ENCODE measurements around the gene EFCAB7.
A peak's percentile ranks its signal among the peaks of the same experiment; 100 is the strongest.

EFCAB7 gene, protein sequence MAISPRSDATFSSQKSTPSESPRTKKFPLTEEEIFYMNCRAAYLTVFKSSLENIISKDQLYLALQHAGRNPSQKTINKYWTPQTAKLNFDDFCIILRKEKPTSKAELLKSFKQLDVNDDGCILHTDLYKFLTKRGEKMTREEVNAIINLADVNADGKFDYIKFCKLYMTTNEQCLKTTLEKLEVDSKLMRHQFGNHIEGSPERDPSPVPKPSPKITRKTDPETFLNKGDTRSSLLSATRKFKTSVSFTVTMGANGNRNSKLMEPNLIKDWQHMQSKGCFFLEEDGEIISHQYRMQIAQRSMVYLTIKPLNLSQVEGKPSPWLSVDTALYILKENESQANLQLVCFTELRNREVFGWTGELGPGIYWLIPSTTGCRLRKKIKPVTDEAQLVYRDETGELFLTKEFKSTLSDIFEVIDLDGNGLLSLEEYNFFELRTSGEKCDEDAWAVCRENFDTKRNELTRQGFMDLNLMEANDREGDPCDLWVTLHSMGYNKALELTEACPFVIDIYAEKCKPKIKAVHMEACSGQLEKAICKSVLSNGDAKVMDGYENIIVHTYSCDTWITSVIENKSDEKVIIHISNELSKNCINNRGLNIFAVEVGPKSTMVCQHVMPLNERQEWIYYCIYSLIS
- total RNA-seq = 6.1 to 7.4 (median 6.6) reads per million in 3 donors

DNA sequence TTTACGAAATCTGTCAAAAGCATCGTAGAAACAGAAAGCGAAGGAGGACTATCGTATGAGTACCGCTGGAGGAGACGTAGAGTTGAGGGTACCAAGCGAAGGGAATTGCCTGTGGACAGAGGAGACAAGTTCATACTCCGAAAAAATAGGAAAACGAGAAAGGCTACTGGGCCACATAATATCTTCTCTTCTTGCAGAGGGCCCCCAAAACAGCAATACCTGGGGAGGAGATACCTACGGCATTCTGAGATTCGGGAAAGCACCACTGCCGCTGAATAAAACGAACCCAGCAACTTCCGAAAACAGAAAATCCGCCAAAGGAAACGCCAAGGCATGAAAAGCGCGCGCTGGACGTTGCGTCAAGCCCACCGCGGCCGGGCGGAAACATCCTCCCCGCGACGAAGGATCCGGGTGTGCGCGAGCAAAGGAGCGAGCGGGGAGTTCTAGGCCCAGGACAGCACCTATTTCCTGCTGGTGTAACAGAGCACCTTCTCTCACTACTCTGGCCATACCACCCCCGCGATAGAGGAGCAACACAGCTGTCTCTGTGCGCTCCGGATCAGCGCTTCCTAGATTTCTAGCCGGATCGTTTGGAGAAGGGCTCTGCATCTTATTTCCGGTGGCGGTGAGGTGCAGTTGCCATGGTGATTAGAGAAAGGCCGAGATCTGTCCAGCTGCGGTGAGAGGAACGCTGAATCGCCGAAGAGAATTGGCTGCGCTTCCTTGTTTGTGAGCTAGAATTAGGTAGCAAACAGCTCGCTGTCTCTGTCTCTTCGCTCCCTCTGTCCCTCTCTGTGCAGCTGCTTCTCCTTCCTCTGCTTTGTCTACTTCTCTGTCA is at the start of gene EFCAB7, which contains the start of gene ITGB3BP:
EFCAB7 (plus strand) TSS at position 635 of the 838 bp plus-strand sequence. CDS start 2,048 bp downstream, outside the sequence.
ITGB3BP (minus strand) TSS at position 335 of the 838 bp plus-strand sequence; CDS start at position 243, 92 bp downstream.
- Histone ChIP-seq H3K27ac (ENCODE audit: insufficient read depth, low read length, poor library complexity, severe bottlenecking) (peak within 1 kb of the TSS; percentile 82), H3K4me3 (ENCODE audit: insufficient read depth, low read depth, low read length, poor library complexity, severe bottlenecking) (peak within 1 kb of the TSS; percentile 76)
- DNase-seq = peak; percentile 57 to 62 (median 62)

DNA sequence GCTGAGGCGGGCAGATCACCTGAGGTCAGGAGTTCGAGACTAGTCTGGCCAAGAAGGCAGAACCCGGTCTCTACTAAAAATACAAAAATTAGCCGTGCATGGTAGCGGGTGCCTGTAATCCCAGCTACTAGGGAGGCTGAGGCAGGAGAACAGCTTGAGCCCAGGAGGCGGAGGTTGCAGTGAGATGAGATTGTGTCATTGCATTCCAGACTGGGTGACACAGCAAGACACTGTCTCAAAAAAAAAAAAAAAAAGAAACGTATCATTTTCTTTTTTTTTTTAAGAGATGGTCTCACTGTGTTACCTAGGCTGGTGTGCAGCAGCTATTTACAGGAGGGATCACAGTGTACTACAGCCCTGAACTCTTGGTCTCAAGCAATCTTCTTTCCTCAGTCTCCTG is 47.6 kb upstream of the EFCAB7 start:
- Histone ChIP-seq H3K27me3 (replicated peaks; ENCODE audit: control insufficient read depth, insufficient read depth, low read length, poor library complexity, severe bottlenecking) (no peaks in the 10 kb centered on the region), H3K4me1 (ENCODE audit: control insufficient read depth, insufficient read depth, low read length, poor library complexity, severe bottlenecking) (no peaks in the 10 kb centered on the region), H3K4me3 (ENCODE audit: insufficient read depth, low read depth, low read length, poor library complexity, severe bottlenecking) (no peak overlapping the region), H3K36me3 (ENCODE audit: control insufficient read depth, insufficient read depth, low read length) (no peaks in the 10 kb centered on the region), H3K27ac (ENCODE audit: insufficient read depth, low read length, poor library complexity, severe bottlenecking) (no peak overlapping the region), H3K9me3 (ENCODE audit: control insufficient read depth, low read length) (no peaks in the 10 kb centered on the region)
- DNase-seq = no peak

More for the DNA sequence above, at the start of gene EFCAB7, which contains the start of gene ITGB3BP:
- H3K27me3 ChIP-seq (replicated peaks; ENCODE audit: control insufficient read depth, insufficient read depth, low read length, poor library complexity, severe bottlenecking) = no peaks in the 10 kb centered on the region
- peaks cover 9% of the 10 kb centered on the region for H3K4me1 ChIP-seq (ENCODE audit: control insufficient read depth, insufficient read depth, low read length, poor library complexity, severe bottlenecking)
- no peaks in the 10 kb centered on the region for H3K36me3 ChIP-seq (ENCODE audit: control insufficient read depth, insufficient read depth, low read length)
- no peaks in the 10 kb centered on the region for H3K9me3 ChIP-seq (ENCODE audit: control insufficient read depth, low read length)

DNA sequence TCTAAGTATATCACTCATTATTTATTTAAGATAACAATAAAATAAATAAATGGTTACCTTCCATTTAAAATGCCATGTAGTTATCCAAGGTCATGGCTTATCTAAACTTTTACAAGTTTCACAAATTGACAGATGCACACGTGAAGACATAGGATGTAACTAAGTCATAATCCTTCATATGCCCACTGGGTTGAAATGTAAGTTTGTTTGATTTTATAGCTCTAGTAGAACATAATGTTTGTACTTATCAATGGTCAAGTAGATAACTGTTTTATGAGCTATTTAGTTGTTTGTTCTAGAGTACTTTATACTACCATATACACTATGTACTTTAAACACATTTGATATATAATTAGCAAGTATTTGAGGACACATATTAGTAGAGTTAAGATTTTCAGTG is 43.3 kb upstream of the EFCAB7 start:
- no peak for DNase-seq
- Histone ChIP-seq H3K36me3 (ENCODE audit: control insufficient read depth, insufficient read depth, low read length) (no peaks in the 10 kb centered on the region), H3K27ac (ENCODE audit: insufficient read depth, low read length, poor library complexity, severe bottlenecking) (no peak overlapping the region), H3K9me3 (ENCODE audit: control insufficient read depth, low read length) (no peaks in the 10 kb centered on the region), H3K4me1 (ENCODE audit: control insufficient read depth, insufficient read depth, low read length, poor library complexity, severe bottlenecking) (no peaks in the 10 kb centered on the region), H3K27me3 (replicated peaks; ENCODE audit: control insufficient read depth, insufficient read depth, low read length, poor library complexity, severe bottlenecking) (no peaks in the 10 kb centered on the region), H3K4me3 (ENCODE audit: insufficient read depth, low read depth, low read length, poor library complexity, severe bottlenecking) (no peak overlapping the region)

DNA sequence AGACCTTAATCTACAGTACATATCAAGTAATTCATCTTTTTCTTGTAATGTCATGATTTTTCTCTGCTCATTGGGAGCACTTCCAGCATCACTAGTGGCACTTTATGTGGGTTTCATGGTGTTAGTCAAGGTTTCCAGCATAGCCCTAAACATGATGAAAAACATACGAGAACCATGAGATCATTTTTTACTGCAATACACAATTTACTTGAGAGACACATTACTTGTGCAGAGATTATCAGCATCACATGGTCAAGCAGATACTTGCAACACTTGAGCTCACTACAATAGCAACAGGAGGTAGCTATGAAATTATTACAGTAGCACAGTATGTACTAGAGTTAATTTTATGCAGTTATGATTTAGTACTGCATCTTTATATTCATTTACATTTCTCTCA is 36.7 kb upstream of the EFCAB7 start:
- Histone ChIP-seq H3K9me3 (ENCODE audit: control insufficient read depth, low read length) (no peaks in the 10 kb centered on the region), H3K36me3 (ENCODE audit: control insufficient read depth, insufficient read depth, low read length) (no peaks in the 10 kb centered on the region), H3K4me1 (ENCODE audit: control insufficient read depth, insufficient read depth, low read length, poor library complexity, severe bottlenecking) (no peaks in the 10 kb centered on the region), H3K27me3 (replicated peaks; ENCODE audit: control insufficient read depth, insufficient read depth, low read length, poor library complexity, severe bottlenecking) (no peaks in the 10 kb centered on the region), H3K27ac (ENCODE audit: insufficient read depth, low read length, poor library complexity, severe bottlenecking) (no peak overlapping the region), H3K4me3 (ENCODE audit: insufficient read depth, low read depth, low read length, poor library complexity, severe bottlenecking) (no peak overlapping the region)
- DNase-seq = no peak

DNA sequence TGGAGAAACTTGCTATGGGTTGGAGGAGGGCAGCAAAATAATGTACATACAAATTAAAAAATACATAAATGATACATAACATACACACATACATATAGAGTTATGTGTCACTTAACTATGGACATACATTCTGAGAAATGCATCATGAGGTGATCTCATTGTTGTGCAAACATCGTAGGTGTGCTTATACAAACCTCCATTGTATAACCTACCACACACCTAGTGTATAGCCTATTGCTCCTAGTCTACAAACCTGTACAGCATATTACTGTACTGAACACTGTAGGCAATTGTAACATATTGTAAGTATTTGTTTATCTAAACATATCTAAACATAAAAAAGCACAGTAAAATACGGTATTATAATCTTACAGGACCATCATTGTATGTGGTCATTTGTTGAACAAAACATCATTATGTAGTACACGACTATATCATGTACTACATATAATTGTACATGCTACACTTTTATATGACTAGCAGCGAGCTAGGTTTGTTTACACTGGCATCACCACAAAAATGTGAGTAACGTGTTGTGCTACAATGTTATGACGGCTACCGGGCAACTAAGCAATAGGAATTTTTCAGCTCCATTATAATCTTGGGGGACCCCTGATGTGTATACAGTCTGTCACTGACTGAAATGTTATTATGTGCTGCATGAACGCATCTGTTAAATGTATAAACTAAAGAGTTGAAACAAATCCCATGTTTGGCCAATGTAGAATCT is 35.8 kb upstream of the EFCAB7 start:
- Histone ChIP-seq H3K36me3 (ENCODE audit: control insufficient read depth, insufficient read depth, low read length) (no peaks in the 10 kb centered on the region), H3K27me3 (replicated peaks; ENCODE audit: control insufficient read depth, insufficient read depth, low read length, poor library complexity, severe bottlenecking) (no peaks in the 10 kb centered on the region), H3K4me1 (ENCODE audit: control insufficient read depth, insufficient read depth, low read length, poor library complexity, severe bottlenecking) (no peaks in the 10 kb centered on the region), H3K27ac (ENCODE audit: insufficient read depth, low read length, poor library complexity, severe bottlenecking) (no peak overlapping the region), H3K9me3 (ENCODE audit: control insufficient read depth, low read length) (no peaks in the 10 kb centered on the region), H3K4me3 (ENCODE audit: insufficient read depth, low read depth, low read length, poor library complexity, severe bottlenecking) (no peak overlapping the region)
- no peak for DNase-seq

DNA sequence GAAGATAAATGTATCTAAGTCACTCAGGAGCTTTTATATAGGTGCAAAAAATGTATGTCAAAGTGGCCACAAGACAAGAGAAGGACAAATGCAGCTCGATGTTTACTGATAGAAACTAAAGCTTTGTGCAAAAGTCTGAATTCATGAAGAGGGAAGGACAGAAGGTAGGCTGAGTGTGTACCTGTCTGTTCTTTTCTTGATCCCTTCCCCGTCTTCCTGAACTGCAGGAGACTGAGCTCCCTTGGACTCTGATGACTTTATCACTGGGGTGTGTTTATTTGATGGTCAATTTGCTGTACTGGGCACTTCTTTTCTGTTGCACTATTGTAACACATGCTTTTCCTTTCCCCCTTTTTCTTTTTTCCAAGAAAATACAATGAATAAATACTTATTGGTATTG is 25.7 kb upstream of the EFCAB7 start:
- Histone ChIP-seq H3K27me3 (replicated peaks; ENCODE audit: control insufficient read depth, insufficient read depth, low read length, poor library complexity, severe bottlenecking) (no peaks in the 10 kb centered on the region), H3K36me3 (ENCODE audit: control insufficient read depth, insufficient read depth, low read length) (no peaks in the 10 kb centered on the region), H3K4me1 (ENCODE audit: control insufficient read depth, insufficient read depth, low read length, poor library complexity, severe bottlenecking) (no peaks in the 10 kb centered on the region), H3K9me3 (ENCODE audit: control insufficient read depth, low read length) (no peaks in the 10 kb centered on the region), H3K27ac (ENCODE audit: insufficient read depth, low read length, poor library complexity, severe bottlenecking) (no peak overlapping the region), H3K4me3 (ENCODE audit: insufficient read depth, low read depth, low read length, poor library complexity, severe bottlenecking) (no peak overlapping the region)
- no peak for DNase-seq

DNA sequence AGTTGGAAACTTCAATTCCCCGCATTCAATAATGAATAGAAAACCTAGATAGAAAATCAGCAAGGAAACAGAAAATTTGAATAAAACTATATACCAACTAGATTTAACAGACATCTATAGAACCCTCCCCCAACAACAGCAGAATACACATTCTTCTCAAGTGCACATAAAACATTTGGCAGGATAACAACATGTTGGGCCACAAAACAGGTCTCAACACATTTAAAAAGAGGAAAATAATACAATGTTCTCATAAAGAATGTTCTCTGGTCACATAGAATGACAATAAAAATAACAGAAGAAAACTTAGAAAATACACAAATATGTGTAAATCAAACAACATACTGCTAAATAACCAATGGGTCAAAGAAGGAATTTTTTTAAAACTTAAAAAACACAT is 25.2 kb upstream of the EFCAB7 start:
- H3K4me1 ChIP-seq (ENCODE audit: control insufficient read depth, insufficient read depth, low read length, poor library complexity, severe bottlenecking) = no peaks in the 10 kb centered on the region
- H3K27ac ChIP-seq (ENCODE audit: insufficient read depth, low read length, poor library complexity, severe bottlenecking) = no peak overlapping the region
- no peak for DNase-seq
- no peak overlapping the region for H3K4me3 ChIP-seq (ENCODE audit: insufficient read depth, low read depth, low read length, poor library complexity, severe bottlenecking)
- H3K27me3 ChIP-seq (replicated peaks; ENCODE audit: control insufficient read depth, insufficient read depth, low read length, poor library complexity, severe bottlenecking) = no peaks in the 10 kb centered on the region
- no peaks in the 10 kb centered on the region for H3K36me3 ChIP-seq (ENCODE audit: control insufficient read depth, insufficient read depth, low read length)
- H3K9me3 ChIP-seq (ENCODE audit: control insufficient read depth, low read length) = no peaks in the 10 kb centered on the region

DNA sequence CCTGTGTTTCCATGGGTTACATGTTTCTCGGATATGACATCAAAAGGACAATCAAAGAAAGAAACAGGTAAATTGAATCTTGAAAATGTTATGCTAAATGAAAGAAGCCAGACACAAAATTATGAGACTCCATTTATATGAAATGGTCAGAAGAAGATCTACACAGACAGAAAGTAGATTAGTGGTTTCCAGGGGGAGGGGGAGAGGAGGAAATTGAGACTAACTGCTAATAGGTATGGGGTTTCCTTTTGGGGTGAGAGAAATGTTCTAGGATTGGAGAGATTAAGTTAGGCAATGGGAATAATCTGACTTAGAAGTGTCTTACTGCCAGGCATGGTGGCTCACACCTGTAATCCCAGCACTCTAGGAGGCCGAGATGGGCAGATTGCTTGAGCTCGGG is 22.1 kb upstream of the EFCAB7 start:
- DNase-seq = no peak
- H3K9me3 ChIP-seq (ENCODE audit: control insufficient read depth, low read length) = no peaks in the 10 kb centered on the region
- H3K36me3 ChIP-seq (ENCODE audit: control insufficient read depth, insufficient read depth, low read length) = no peaks in the 10 kb centered on the region
- H3K27me3 ChIP-seq (replicated peaks; ENCODE audit: control insufficient read depth, insufficient read depth, low read length, poor library complexity, severe bottlenecking) = no peaks in the 10 kb centered on the region
- no peak overlapping the region for H3K27ac ChIP-seq (ENCODE audit: insufficient read depth, low read length, poor library complexity, severe bottlenecking)
- no peaks in the 10 kb centered on the region for H3K4me1 ChIP-seq (ENCODE audit: control insufficient read depth, insufficient read depth, low read length, poor library complexity, severe bottlenecking)
- H3K4me3 ChIP-seq (ENCODE audit: insufficient read depth, low read depth, low read length, poor library complexity, severe bottlenecking) = no peak overlapping the region

DNA sequence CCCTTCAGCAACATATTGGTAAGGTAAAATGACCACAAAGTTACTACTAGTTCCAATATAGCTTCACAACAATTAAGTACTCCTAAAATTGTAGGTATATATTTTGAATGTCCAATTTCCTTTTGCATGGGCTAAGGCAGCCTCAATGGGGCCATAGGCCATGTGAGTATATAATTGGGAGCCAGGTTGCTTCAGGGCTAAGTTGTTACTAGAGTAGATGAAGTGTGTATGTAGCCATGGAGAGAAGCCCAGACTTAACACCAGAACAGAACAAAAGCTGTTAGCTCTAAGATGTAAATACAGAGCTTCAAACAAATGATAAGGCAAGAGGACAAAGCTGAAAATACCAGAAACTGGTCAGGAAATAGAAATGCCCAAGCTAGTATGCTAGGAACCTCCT is 16.5 kb upstream of the EFCAB7 start:
- Histone ChIP-seq H3K27ac (ENCODE audit: insufficient read depth, low read length, poor library complexity, severe bottlenecking) (no peak overlapping the region), H3K36me3 (ENCODE audit: control insufficient read depth, insufficient read depth, low read length) (peaks cover 8% of the 10 kb centered on the region), H3K4me1 (ENCODE audit: control insufficient read depth, insufficient read depth, low read length, poor library complexity, severe bottlenecking) (no peaks in the 10 kb centered on the region), H3K9me3 (ENCODE audit: control insufficient read depth, low read length) (no peaks in the 10 kb centered on the region), H3K27me3 (replicated peaks; ENCODE audit: control insufficient read depth, insufficient read depth, low read length, poor library complexity, severe bottlenecking) (no peaks in the 10 kb centered on the region), H3K4me3 (ENCODE audit: insufficient read depth, low read depth, low read length, poor library complexity, severe bottlenecking) (no peak overlapping the region)
- no peak for DNase-seq

Data from effector memory CD4-positive, alpha-beta T cell (primary cell).